HUES6 (cell line): ENCODE results near the gene TNFSF9.

Experiments
- H3K27ac ChIP-seq: 2 replicates; pipeline ENCODE4 v1.7.0; 2013; ENCODE audit warnings: low read depth, mild to moderate bottlenecking, low read length, inconsistent platforms
- H3K27me3 ChIP-seq: 2 replicates; pipeline ENCODE4 v1.6.1; 2013; ENCODE audit warnings: low read length; ENCODE audit not compliant: control insufficient read depth, insufficient read depth
- H3K36me3 ChIP-seq: 2 replicates; pipeline ENCODE4 v1.6.1; 2013; ENCODE audit warnings: low read length; ENCODE audit not compliant: control insufficient read depth, insufficient read depth
- H3K4me1 ChIP-seq: 2 replicates; pipeline ENCODE4 v1.6.1; 2013; ENCODE audit warnings: low read length; ENCODE audit not compliant: control insufficient read depth, insufficient read depth
- H3K4me3 ChIP-seq: 2 replicates; pipeline ENCODE4 v1.5.1; 2013; ENCODE audit warnings: low read depth, low read length
- H3K9ac ChIP-seq: one replicate; pipeline ENCODE4 v1.6.1; 2013; ENCODE audit warnings: mild to moderate bottlenecking, low read length
- H3K9me3 ChIP-seq: 2 replicates; pipeline ENCODE4 v1.6.1; 2013; ENCODE audit warnings: low read depth, low read length; ENCODE audit not compliant: control insufficient read depth, insufficient read depth

Gene TNFSF9

GRCh38 chr19:6528544-6529121, 2.2 kb upstream of the TNFSF9 start:
- no peak overlapping the region for H3K9ac ChIP-seq
- no peaks in the 10 kb centered on the region for H3K36me3 ChIP-seq
- H3K27me3 ChIP-seq, result peaks cover 37% of the 10 kb centered on the region
- H3K9me3 ChIP-seq, result no peaks in the 10 kb centered on the region
- H3K4me3 ChIP-seq, result no peak overlapping the region
- H3K4me1 ChIP-seq, result peaks cover 31% of the 10 kb centered on the region
- no peak overlapping the region for H3K27ac ChIP-seq

- no peak overlapping the region for H3K27ac ChIP-seq
- H3K27me3 ChIP-seq, result peaks cover 41% of the 10 kb centered on the region
- no peak overlapping the region for H3K4me3 ChIP-seq
- H3K9me3 ChIP-seq, result no peaks in the 10 kb centered on the region
- no peak overlapping the region for H3K9ac ChIP-seq
- no peaks in the 10 kb centered on the region for H3K36me3 ChIP-seq
- H3K4me1 ChIP-seq, result peaks cover 31% of the 10 kb centered on the region
These were observed 1.5 kb upstream of the TNFSF9 start for GRCh38 chr19:6529351-6529750.

- Histone ChIP-seq H3K9ac (peak overlapping the region; percentile 70), H3K4me1 (peaks cover 33% of the 10 kb centered on the region), H3K27me3 (peaks cover 47% of the 10 kb centered on the region), H3K9me3 (no peaks in the 10 kb centered on the region), H3K27ac (no peak overlapping the region), H3K4me3 (peak overlapping the region; percentile 63; the same call in 1 of the 2 replicates), H3K36me3 (no peaks in the 10 kb centered on the region; the same call in 1 of the 2 replicates)
These were observed 865 bp upstream of the TNFSF9 start for GRCh38 chr19:6529937-6530385.

GRCh38 chr19:6531163-6531955, 533 bp downstream of the TNFSF9 start:
- peaks cover 34% of the 10 kb centered on the region for H3K4me1 ChIP-seq
- peaks cover 12% of the 10 kb centered on the region; the same call in 1 of the 2 replicates for H3K36me3 ChIP-seq
- peak overlapping the region; percentile 80 for H3K9ac ChIP-seq
- peaks cover 48% of the 10 kb centered on the region for H3K27me3 ChIP-seq
- no peak overlapping the region for H3K27ac ChIP-seq
- H3K4me3 ChIP-seq, result peak overlapping the region; percentile 63
- peaks cover 5% of the 10 kb centered on the region for H3K9me3 ChIP-seq

GRCh38 chr19:6531956-6532243, 1.1 kb downstream of the TNFSF9 start:
- H3K27ac ChIP-seq, result no peak overlapping the region
- peak overlapping the region; percentile 63 for H3K4me3 ChIP-seq
- H3K9me3 ChIP-seq, result peaks cover 8% of the 10 kb centered on the region
- peak overlapping the region; percentile 80 for H3K9ac ChIP-seq
- peaks cover 14% of the 10 kb centered on the region; the same call in 1 of the 2 replicates for H3K36me3 ChIP-seq
- peaks cover 48% of the 10 kb centered on the region for H3K27me3 ChIP-seq
- peaks cover 35% of the 10 kb centered on the region for H3K4me1 ChIP-seq

- Histone ChIP-seq H3K27me3 (peaks cover 48% of the 10 kb centered on the region), H3K27ac (no peak overlapping the region), H3K9me3 (peaks cover 8% of the 10 kb centered on the region), H3K36me3 (peaks cover 14% of the 10 kb centered on the region; the same call in 1 of the 2 replicates), H3K9ac (peak overlapping the region; percentile 80), H3K4me3 (peak overlapping the region; percentile 63), H3K4me1 (peaks cover 35% of the 10 kb centered on the region)
These were observed 1.6 kb downstream of the TNFSF9 start for GRCh38 chr19:6532244-6532999.

GRCh38 chr19:6533000-6533328, 2.1 kb downstream of the TNFSF9 start:
- Histone ChIP-seq H3K4me3 (peak overlapping the region; percentile 63), H3K4me1 (peaks cover 32% of the 10 kb centered on the region), H3K27ac (no peak overlapping the region), H3K9me3 (peaks cover 8% of the 10 kb centered on the region), H3K9ac (peak overlapping the region; percentile 80), H3K27me3 (peaks cover 48% of the 10 kb centered on the region), H3K36me3 (peaks cover 14% of the 10 kb centered on the region; the same call in 1 of the 2 replicates)

GRCh38 chr19:6533746-6534418, 3.1 kb downstream of the TNFSF9 start:
- Histone ChIP-seq H3K36me3 (peaks cover 14% of the 10 kb centered on the region; the same call in 1 of the 2 replicates), H3K4me3 (peak overlapping the region; percentile 48), H3K4me1 (peaks cover 23% of the 10 kb centered on the region), H3K9me3 (peaks cover 10% of the 10 kb centered on the region), H3K27me3 (peaks cover 48% of the 10 kb centered on the region), H3K9ac (no peak overlapping the region), H3K27ac (no peak overlapping the region)

- H3K4me3 ChIP-seq, result peak overlapping the region; percentile 44
- no peak overlapping the region for H3K27ac ChIP-seq
- H3K9me3 ChIP-seq, result peaks cover 10% of the 10 kb centered on the region
- H3K36me3 ChIP-seq, result peaks cover 14% of the 10 kb centered on the region; the same call in 1 of the 2 replicates
- no peak overlapping the region for H3K9ac ChIP-seq
- H3K27me3 ChIP-seq, result peaks cover 44% of the 10 kb centered on the region
- H3K4me1 ChIP-seq, result peaks cover 18% of the 10 kb centered on the region
These were observed 3.7 kb downstream of the TNFSF9 start for GRCh38 chr19:6534451-6535093.

GRCh38 chr19:6535558-6536137, 4.8 kb downstream of the TNFSF9 start:
- H3K27me3 ChIP-seq, result peaks cover 33% of the 10 kb centered on the region
- peaks cover 10% of the 10 kb centered on the region for H3K9me3 ChIP-seq
- H3K36me3 ChIP-seq, result peaks cover 14% of the 10 kb centered on the region; the same call in 1 of the 2 replicates
- H3K4me3 ChIP-seq, result no peak overlapping the region
- peaks cover 13% of the 10 kb centered on the region for H3K4me1 ChIP-seq
- no peak overlapping the region for H3K9ac ChIP-seq
- H3K27ac ChIP-seq, result no peak overlapping the region
